Suprapubic skin (tissue), 3 donors: ENCODE data around the gene S100P.

Experiments
- POLR2AphosphoS5 ChIP-seq, 3 donors: sonication (generic); formaldehyde crosslinking; IDR thresholded peaks; one replicate each; pipeline ENCODE4 v1.6.1; 2017; ENCODE audit warnings: antibody characterized with exemption in 3 of 3
- TF ChIP-seq, protein P1 (sequence below), 2 donors: fragments of 200-600 bp in 1 of 2; fragments of 450-650 bp in 1 of 2; sonication (generic) in 1 of 2; IDR thresholded peaks; one replicate each; pipeline ENCODE4 v1.5.1; 2016 to 2019; ENCODE audit warnings: antibody characterized with exemption in 2 of 2, mild to moderate bottlenecking in 1 of 2, moderate library complexity in 1 of 2

DNA sequence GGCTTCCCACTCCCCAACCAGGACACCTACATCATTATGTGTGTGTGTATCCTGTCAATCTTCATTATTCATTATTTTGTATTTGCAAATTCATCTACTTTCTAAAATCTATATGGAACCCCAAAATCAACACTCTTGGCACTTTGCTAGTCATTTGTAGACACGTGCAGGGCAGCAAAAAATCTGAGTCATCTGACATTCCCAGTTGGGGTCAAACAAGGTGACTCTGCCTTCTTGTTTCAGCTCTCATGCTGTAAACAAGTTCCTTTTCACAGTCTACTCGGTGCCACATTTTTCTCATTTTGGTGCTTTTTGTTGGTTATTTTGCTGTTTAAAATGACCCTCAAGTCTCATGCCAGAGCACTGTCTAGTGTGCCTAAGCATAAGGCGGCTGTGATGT is 10.1 kb downstream of the S100P start:
- TF ChIP-seq, protein P1, sequence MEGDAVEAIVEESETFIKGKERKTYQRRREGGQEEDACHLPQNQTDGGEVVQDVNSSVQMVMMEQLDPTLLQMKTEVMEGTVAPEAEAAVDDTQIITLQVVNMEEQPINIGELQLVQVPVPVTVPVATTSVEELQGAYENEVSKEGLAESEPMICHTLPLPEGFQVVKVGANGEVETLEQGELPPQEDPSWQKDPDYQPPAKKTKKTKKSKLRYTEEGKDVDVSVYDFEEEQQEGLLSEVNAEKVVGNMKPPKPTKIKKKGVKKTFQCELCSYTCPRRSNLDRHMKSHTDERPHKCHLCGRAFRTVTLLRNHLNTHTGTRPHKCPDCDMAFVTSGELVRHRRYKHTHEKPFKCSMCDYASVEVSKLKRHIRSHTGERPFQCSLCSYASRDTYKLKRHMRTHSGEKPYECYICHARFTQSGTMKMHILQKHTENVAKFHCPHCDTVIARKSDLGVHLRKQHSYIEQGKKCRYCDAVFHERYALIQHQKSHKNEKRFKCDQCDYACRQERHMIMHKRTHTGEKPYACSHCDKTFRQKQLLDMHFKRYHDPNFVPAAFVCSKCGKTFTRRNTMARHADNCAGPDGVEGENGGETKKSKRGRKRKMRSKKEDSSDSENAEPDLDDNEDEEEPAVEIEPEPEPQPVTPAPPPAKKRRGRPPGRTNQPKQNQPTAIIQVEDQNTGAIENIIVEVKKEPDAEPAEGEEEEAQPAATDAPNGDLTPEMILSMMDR (IDR thresholded peaks at IDR 0.05): no peak
- no peak for TF ChIP-seq POLR2AphosphoS5 (IDR thresholded peaks at IDR 0.05)
